Measurements from ENCODE around the gene CFAP47.
A peak's percentile ranks its signal among the peaks of the same experiment; 100 is the strongest.
"Not testable (repeated sequence)": the region's sequence is repeated elsewhere in the genome, so short reads cannot be mapped to it uniquely, and the experiment has no call there.

Gene CFAP47

GRCh38 chrX:35919536-35920309 lies at the start of gene CFAP47:
Gene CFAP47 (plus strand): TSS chrX:35919734. CDS start chrX:35919800, 66 bp downstream.
- no peak for DNase-seq

- no peak for DNase-seq
Observed at GRCh38 chrX:35880601-35881000, 38.9 kb upstream of the CFAP47 start.

- DNase-seq = no peak
Observed at GRCh38 chrX:35886135-35886534, 33.4 kb upstream of the CFAP47 start.

GRCh38 chrX:35890699-35891098 lies 28.8 kb upstream of the CFAP47 start:
- DNase-seq = peak; percentile 69

GRCh38 chrX:35986816-35987215 lies 67.3 kb downstream of the CFAP47 start:
- DNase-seq = not testable (repeated sequence)

- DNase-seq = no peak
Observed at GRCh38 chrX:36007207-36007606, 87.7 kb downstream of the CFAP47 start.

GRCh38 chrX:36019125-36019524 lies 99.6 kb downstream of the CFAP47 start:
- no peak for DNase-seq

- DNase-seq = no peak
Observed at GRCh38 chrX:36035550-36035949, 116.0 kb downstream of the CFAP47 start.

GRCh38 chrX:36062778-36063177 lies 143.2 kb downstream of the CFAP47 start:
- no peak for DNase-seq

GRCh38 chrX:36071061-36071460 lies 151.5 kb downstream of the CFAP47 start:
- DNase-seq = no peak

GRCh38 chrX:36075009-36075408 lies 155.5 kb downstream of the CFAP47 start:
- DNase-seq = not testable (repeated sequence)

GRCh38 chrX:36083256-36083655 lies 163.7 kb downstream of the CFAP47 start:
- no peak for DNase-seq

- no peak for DNase-seq
Observed at GRCh38 chrX:36087366-36087765, 167.8 kb downstream of the CFAP47 start.

- not testable (repeated sequence) for DNase-seq
Observed at GRCh38 chrX:36088939-36089338, 169.4 kb downstream of the CFAP47 start.

GRCh38 chrX:36102425-36102824 lies 182.9 kb downstream of the CFAP47 start:
- no peak for DNase-seq

- no peak for DNase-seq
Observed at GRCh38 chrX:36116222-36116621, 196.7 kb downstream of the CFAP47 start.

- DNase-seq = no peak
Observed at GRCh38 chrX:36159254-36159653, 239.7 kb downstream of the CFAP47 start.

GRCh38 chrX:36160081-36160480 lies 240.5 kb downstream of the CFAP47 start:
- DNase-seq = no peak

- DNase-seq = no peak
Observed at GRCh38 chrX:36198575-36198974, 279.0 kb downstream of the CFAP47 start.

- DNase-seq = no peak
Observed at GRCh38 chrX:36199928-36200327, 280.4 kb downstream of the CFAP47 start.

- no peak for DNase-seq
Observed at GRCh38 chrX:36214924-36215323, 295.4 kb downstream of the CFAP47 start.

- DNase-seq = no peak
Observed at GRCh38 chrX:36218801-36219200, 299.3 kb downstream of the CFAP47 start.

GRCh38 chrX:36234840-36235528 lies 315.4 kb downstream of the CFAP47 start:
- not testable (repeated sequence) for DNase-seq

- DNase-seq = no peak
Observed at GRCh38 chrX:36241397-36241796, 321.9 kb downstream of the CFAP47 start.
